Epidermal melanocyte (primary cell): ENCODE measurements around the gene CASK.

Experiments used
- DNase-seq: peaks from one replicate; pipeline ENCODE4 v3.0.0; 2011; ENCODE audit warnings: low spot score; ENCODE audit not compliant: insufficient read length

Gene CASK

GRCh38 chrX:41474726-41475100 is 448.6 kb downstream of the CASK start:
- DNase-seq = no peak

- DNase-seq = no peak
Measured at GRCh38 chrX:41473936-41474725, 449.2 kb downstream of the CASK start.

- DNase-seq = no peak
Measured at GRCh38 chrX:41472231-41472815, 451.0 kb downstream of the CASK start.

- no peak for DNase-seq
Measured at GRCh38 chrX:41471786-41472185, 451.6 kb downstream of the CASK start.

GRCh38 chrX:41470706-41471105 is 452.6 kb downstream of the CASK start:
- no peak for DNase-seq

GRCh38 chrX:41468647-41469323 is 454.6 kb downstream of the CASK start:
- DNase-seq = no peak
